ENCODE data around the gene IL1RAPL2.

The IL1RAPL2 gene

DNA sequence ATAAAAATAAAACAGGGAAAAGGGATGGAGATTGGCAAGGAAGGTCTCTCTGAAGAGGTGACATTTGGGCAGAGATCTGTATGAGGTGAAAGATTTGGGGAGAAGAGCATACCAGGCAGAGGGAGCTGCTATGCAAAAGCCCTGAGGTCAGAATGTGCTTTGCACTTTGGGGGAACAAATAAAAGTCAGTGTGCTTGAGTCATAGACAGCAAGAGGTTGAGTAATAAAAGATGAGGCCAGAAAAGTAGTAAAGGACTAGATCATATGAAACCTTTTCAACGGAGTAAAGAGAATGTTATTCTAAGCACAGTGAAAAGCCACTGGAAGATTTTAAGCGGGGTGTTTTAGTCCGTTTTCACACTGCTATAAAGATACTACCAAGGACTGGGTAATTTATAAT, 731.0 kb downstream of the IL1RAPL2 start:
- no peak overlapping the region for H3K4me3 ChIP-seq
- TF ChIP-seq, protein P1, sequence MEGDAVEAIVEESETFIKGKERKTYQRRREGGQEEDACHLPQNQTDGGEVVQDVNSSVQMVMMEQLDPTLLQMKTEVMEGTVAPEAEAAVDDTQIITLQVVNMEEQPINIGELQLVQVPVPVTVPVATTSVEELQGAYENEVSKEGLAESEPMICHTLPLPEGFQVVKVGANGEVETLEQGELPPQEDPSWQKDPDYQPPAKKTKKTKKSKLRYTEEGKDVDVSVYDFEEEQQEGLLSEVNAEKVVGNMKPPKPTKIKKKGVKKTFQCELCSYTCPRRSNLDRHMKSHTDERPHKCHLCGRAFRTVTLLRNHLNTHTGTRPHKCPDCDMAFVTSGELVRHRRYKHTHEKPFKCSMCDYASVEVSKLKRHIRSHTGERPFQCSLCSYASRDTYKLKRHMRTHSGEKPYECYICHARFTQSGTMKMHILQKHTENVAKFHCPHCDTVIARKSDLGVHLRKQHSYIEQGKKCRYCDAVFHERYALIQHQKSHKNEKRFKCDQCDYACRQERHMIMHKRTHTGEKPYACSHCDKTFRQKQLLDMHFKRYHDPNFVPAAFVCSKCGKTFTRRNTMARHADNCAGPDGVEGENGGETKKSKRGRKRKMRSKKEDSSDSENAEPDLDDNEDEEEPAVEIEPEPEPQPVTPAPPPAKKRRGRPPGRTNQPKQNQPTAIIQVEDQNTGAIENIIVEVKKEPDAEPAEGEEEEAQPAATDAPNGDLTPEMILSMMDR (IDR thresholded peaks at IDR 0.05): no peak
- no peak for DNase-seq (ENCODE audit: low spot score)
- no peak overlapping the region for H3K27ac ChIP-seq

DNA sequence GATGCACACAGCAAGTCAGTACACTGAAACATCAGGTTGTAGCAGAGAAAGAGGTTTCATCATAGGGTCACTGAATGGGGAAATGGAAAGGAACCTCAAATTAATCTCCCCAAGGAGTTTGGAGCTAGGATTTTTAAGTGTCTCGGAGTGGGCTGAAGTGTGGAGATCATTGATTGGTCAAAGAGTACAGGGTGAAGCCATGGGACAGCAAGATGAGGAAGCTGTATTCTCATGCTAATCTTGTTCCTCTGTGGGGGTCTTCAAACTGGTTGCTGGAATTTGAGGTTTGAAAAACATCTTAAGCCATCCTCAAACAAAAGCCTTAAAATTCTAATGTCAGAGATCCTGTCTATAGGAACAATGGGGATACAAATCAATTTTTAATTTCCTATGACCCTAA, 733.3 kb downstream of the IL1RAPL2 start:
- DNase-seq (ENCODE audit: low spot score): no peak
- Histone ChIP-seq H3K27ac (no peak overlapping the region), H3K4me3 (no peak overlapping the region)
- TF ChIP-seq, protein P1 (IDR thresholded peaks at IDR 0.05): no peak

DNA sequence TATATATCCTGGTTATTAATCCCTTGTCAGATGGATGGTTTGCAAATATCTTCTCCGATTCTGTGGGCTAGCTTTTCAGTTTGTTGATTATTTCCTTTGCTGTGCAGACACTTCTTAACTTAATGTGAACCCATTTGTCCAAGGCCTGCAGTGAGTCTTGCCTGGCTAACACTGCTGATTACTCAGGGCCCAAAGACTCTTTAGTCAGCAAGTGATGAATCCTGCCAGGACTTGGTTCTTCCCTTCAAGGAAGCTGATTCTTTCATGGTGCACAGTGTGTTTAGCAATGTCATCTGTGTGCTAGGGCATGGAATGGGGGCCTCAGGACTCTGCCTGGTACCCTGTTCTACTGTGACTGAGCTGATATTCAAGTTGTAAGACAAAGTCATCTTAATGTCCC, 736.2 kb downstream of the IL1RAPL2 start:
- Histone ChIP-seq H3K4me3 (no peak overlapping the region), H3K27ac (no peak overlapping the region)
- DNase-seq (ENCODE audit: low spot score): no peak
- TF ChIP-seq, protein P1 (IDR thresholded peaks at IDR 0.05): no peak

DNA sequence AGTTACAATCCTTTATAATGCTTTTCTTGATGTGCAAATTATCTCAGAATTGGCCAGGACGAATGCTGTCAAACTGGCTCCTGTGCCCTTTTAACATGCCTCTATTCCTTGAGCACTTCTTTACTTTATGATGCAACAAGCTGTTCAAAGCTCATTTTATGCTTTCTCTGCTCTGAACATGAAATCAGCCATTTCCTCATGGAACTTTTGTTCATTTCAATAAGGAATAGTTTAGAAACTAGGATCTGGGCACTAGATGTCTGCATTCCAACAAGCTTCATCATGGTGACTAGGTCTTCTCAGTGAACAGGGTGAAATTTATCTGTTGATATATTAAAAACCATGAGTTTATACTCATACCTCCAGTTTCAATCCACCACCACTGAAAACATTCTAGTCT, 741.8 kb downstream of the IL1RAPL2 start:
- Histone ChIP-seq H3K27ac (no peak overlapping the region), H3K4me3 (no peak overlapping the region)
- DNase-seq (ENCODE audit: low spot score): no peak
- TF ChIP-seq, protein P1 (IDR thresholded peaks at IDR 0.05): no peak

DNA sequence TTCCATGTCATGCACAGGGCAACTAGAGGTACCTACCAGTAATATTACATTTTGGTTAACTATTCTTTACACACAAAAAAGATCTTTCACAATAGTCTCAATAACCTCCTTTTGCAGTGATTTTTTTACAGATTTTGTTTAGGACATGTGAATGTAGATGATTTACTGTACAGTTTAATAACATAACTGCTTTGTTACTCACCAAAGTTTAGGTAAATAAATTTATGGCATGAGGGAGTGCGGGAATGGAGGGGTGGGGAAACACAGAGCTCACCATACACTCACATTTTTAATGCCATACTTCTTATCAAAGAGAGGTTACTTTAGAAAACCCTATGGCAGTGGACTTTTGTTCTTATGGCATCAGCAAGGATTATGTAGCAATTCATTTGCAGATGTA, 747.6 kb downstream of the IL1RAPL2 start:
- no peak for DNase-seq (ENCODE audit: low spot score)
- Histone ChIP-seq H3K4me3 (no peak overlapping the region), H3K27ac (no peak overlapping the region)
- TF ChIP-seq, protein P1 (IDR thresholded peaks at IDR 0.05): no peak

DNA sequence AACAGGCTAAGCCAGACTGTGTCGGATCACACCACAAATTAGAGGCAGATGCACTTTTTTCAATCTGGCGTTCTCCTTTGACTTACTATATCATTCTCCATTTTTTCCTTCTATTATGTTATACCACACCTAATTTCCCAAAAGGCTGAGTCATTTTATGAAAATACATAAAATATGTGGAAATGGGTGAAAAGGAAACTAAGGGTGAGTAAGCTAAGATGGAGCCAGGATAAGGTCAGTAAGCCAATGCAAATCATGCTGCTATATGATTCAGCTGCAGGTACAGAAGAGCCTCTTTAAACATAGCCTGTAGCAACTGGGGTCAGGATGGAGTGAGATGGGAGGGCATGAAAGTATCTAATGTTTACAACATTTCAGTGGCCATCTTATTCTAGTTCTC, 748.5 kb downstream of the IL1RAPL2 start:
- no peak overlapping the region for H3K4me3 ChIP-seq
- DNase-seq (ENCODE audit: low spot score): no peak
- TF ChIP-seq, protein P1 (IDR thresholded peaks at IDR 0.05): no peak
- H3K27ac ChIP-seq: no peak overlapping the region

DNA sequence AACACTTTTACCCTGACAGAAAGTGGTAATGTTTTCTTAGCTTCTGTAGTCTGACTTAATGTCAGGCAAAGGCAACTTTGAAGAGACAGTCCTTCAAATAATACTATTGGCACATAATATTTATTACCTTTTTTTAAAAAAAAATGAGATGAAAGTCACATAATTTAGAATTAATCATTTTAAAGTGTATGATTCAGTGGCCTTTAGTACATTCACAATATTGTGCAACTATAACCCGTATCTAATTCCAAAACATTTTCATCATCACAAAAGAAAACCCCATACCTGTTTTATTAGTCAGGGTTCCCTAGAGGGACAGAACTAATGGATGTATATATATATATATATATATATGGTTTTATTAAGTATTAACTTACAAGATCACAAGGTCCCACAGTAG, 749.2 kb downstream of the IL1RAPL2 start:
- Histone ChIP-seq H3K27ac (no peak overlapping the region), H3K4me3 (no peak overlapping the region)
- TF ChIP-seq, protein P1 (IDR thresholded peaks at IDR 0.05): no peak
- DNase-seq (ENCODE audit: low spot score): no peak

Data from coronary artery (tissue), 2 donors.